OCI-LY7 (cell line): ENCODE measurements around the gene INPP5K. TPM values are rescaled to one million over a fixed set of nuclear protein-coding genes. Genes with fewer than 3 reads are reported as not detected.

Source experiments
- BruUV-seq: library from RNA; stranded (reverse); fragments of 400-500 nt; replicated peaks from 2 replicates; lab custom pipeline; 2021; lab: Mats Ljungman, UMichigan
- CTCF ChIA-PET: fragments of 300-600 bp; sonication (Branson Sonifier 250); formaldehyde crosslinking; loops from one replicate; lab custom pipeline; 2022; ENCODE audit warnings: antibody characterized with exemption; ENCODE audit not compliant: unreplicated experiment; lab: Charles Lee
- POLR2A ChIA-PET: fragments of 300-600 bp; sonication (Branson Sonifier 250); formaldehyde crosslinking; loops from one replicate; lab custom pipeline; 2022; ENCODE audit warnings: antibody characterized with exemption; lab: Charles Lee
- DNase-seq: peaks from one replicate; pipeline ENCODE4 v3.0.0-alpha.2; 2015; ENCODE audit warnings: low spot score
- H2AFZ ChIP-seq: fragments of 200-600 bp; sonication (generic), shearing (Covaris generic); 2 replicates; pipeline ENCODE4 v1.6.1; 2014; ENCODE audit warnings: mild to moderate bottlenecking, antibody characterized with exemption, low read length, moderate library complexity
- H3K27ac ChIP-seq: fragments of 200-600 bp; sonication (generic); 2 replicates; pipeline ENCODE4 v1.5.1; 2014; ENCODE audit warnings: mixed run types, low read depth, mild to moderate bottlenecking, moderate library complexity, low read length, inconsistent platforms; ENCODE audit not compliant: poor library complexity, severe bottlenecking
- H3K36me3 ChIP-seq: fragments of 200-600 bp; sonication (generic); 2 replicates; pipeline ENCODE4 v1.6.1; 2014; ENCODE audit warnings: mild to moderate bottlenecking, antibody characterized with exemption, low read length, moderate library complexity, mixed read lengths; ENCODE audit not compliant: insufficient read depth
- H3K4me1 ChIP-seq: fragments of 200-600 bp; sonication (generic); 2 replicates; pipeline ENCODE4 v1.5.1; 2014; ENCODE audit warnings: mild to moderate bottlenecking, low read length; ENCODE audit not compliant: insufficient read depth, poor library complexity, severe bottlenecking
- H3K4me2 ChIP-seq: fragments of 200-600 bp; sonication (generic); 2 replicates; pipeline ENCODE4 v1.6.1; 2014; ENCODE audit warnings: mild to moderate bottlenecking, low read length
- H3K4me3 ChIP-seq: fragments of 200-600 bp; sonication (generic); 2 replicates; pipeline ENCODE4 v1.5.1; 2014; ENCODE audit warnings: mild to moderate bottlenecking, low read depth, low read length; ENCODE audit not compliant: poor library complexity, severe bottlenecking
- H3K79me2 ChIP-seq: fragments of 200-600 bp; sonication (generic); 2 replicates; pipeline ENCODE4 v1.6.1; 2016; ENCODE audit warnings: low read depth, mild to moderate bottlenecking, low read length, moderate library complexity, mixed read lengths; ENCODE audit not compliant: insufficient read depth
- H3K9me2 ChIP-seq: fragments of 200-600 bp; sonication (generic); 2 replicates; pipeline ENCODE4 v1.6.1; 2016; ENCODE audit warnings: mild to moderate bottlenecking, low read length, mixed read lengths; ENCODE audit not compliant: insufficient read depth
- H3K9me3 ChIP-seq: fragments of 200-600 bp; sonication (generic); 2 replicates; pipeline ENCODE4 v1.6.1; 2014; ENCODE audit warnings: mild to moderate bottlenecking, mixed run types, low read length, mixed read lengths
- H4K20me1 ChIP-seq: fragments of 200-600 bp; sonication (generic); 2 replicates; pipeline ENCODE4 v1.6.1; 2014; ENCODE audit warnings: mild to moderate bottlenecking, antibody characterized with exemption, low read length, moderate library complexity, mixed read lengths; ENCODE audit not compliant: insufficient read depth
- CTCF ChIP-seq: fragments of 200-600 bp; sonication (generic); conservative IDR thresholded peaks from 2 replicates; pipeline ENCODE4 v1.5.1; 2014; ENCODE audit warnings: mild to moderate bottlenecking, antibody characterized with exemption, low read length, moderate library complexity, mixed read lengths
- EZH2phosphoT487 ChIP-seq: fragments of 200-600 bp; sonication (generic); IDR thresholded peaks from 2 replicates; pipeline ENCODE4 v1.6.1; 2018; ENCODE audit warnings: low read depth, borderline replicate concordance, mild to moderate bottlenecking, mixed run types, antibody characterized with exemption, low read length, moderate library complexity, mixed read lengths
- intact Hi-C: fragments of 100-400 bp; cut with micrococcal nuclease; formaldehyde crosslinking; loops from one replicate; pipeline ENCODE4 v1.10.0; 2022; ENCODE audit not compliant: unreplicated experiment
- total RNA-seq, 2 experiments: library from RNA; depleted of rRNA in 1 of 2; stranded (reverse); fragments of >200 nt in 1 of 2; shearing (Covaris generic) in 1 of 2; gene quantifications; 2 replicates each; pipeline ENCODE4 v1.2.3, GENCODE V29; 2014 to 2022

Gene INPP5K
- total RNA-seq, 2 experiments from 2014 or later, result 28.8 to 40.7 TPM

- intact Hi-C loops, result no loop called here
- TF ChIP-seq EZH2phosphoT487 (no peak), CTCF (no peak)
- H3K27ac ChIP-seq, result no peak overlapping the region
- no TSS peak for BruUV-seq
- POLR2A ChIA-PET, result interaction anchor here (0.7 to 1.2 kb wide), 2 partner anchors 13 to 86 kb away, joined by 4 to 6 read pairs; no protein-coding TSS in a partner anchor
- H3K4me2 ChIP-seq, result peak overlapping the region; percentile 30; the same call in 1 of the 2 replicates
- no peak for DNase-seq
- H3K79me2 ChIP-seq, result no peaks in the 10 kb centered on the region
- no peaks in the 10 kb centered on the region for H4K20me1 ChIP-seq
- no peaks in the 10 kb centered on the region for H3K9me3 ChIP-seq
- H3K36me3 ChIP-seq, result peaks cover 24% of the 10 kb centered on the region
- H2AFZ ChIP-seq, result no peak overlapping the region
- CTCF ChIA-PET, result no interaction called here
- H3K4me1 ChIP-seq, result peaks cover 25% of the 10 kb centered on the region
- no peaks in the 10 kb centered on the region for H3K9me2 ChIP-seq
- no peak overlapping the region for H3K4me3 ChIP-seq
Measured at GRCh38 chr17:1475321-1475854, 41.0 kb downstream of the INPP5K start.

- POLR2A ChIA-PET, result interaction anchor here (0.7 to 1.2 kb wide), 2 partner anchors 12 to 85 kb away, joined by 4 to 6 read pairs; no protein-coding TSS in a partner anchor
- Histone ChIP-seq H3K79me2 (no peaks in the 10 kb centered on the region), H3K4me1 (peaks cover 25% of the 10 kb centered on the region), H4K20me1 (no peaks in the 10 kb centered on the region), H3K9me3 (no peaks in the 10 kb centered on the region), H3K9me2 (no peaks in the 10 kb centered on the region), H3K27ac (no peak overlapping the region), H3K4me2 (peak overlapping the region; percentile 30; the same call in 1 of the 2 replicates), H3K4me3 (no peak overlapping the region), H3K36me3 (peaks cover 29% of the 10 kb centered on the region), H2AFZ (no peak overlapping the region)
- intact Hi-C loops, result no loop called here
- TF ChIP-seq EZH2phosphoT487 (no peak), CTCF (no peak)
- BruUV-seq, result no TSS peak
- peak; percentile 23 for DNase-seq
- CTCF ChIA-PET, result no interaction called here
Measured at GRCh38 chr17:1474402-1475189, 41.8 kb downstream of the INPP5K start.
